HEK293 (cell line): Measurements from ENCODE around the gene GPR17.

ENCODE experiments used
- CTCF ChIA-PET: fragments of 350-600 bp; formaldehyde crosslinking; extraction: SDS; loops from one replicate; lab custom pipeline; 2021; ENCODE audit warnings: antibody characterized with exemption; lab: Yijun Ruan, JAX
- POLR2A ChIA-PET: fragments of 300-600 bp; formaldehyde crosslinking; extraction: SDS; loops from one replicate; lab custom pipeline; 2020; ENCODE audit warnings: antibody characterized with exemption, inconsistent platforms; lab: Yijun Ruan, JAX
- H3K27ac ChIP-seq: fragments of 200-500 bp; sonication (Bioruptor generic); 2 replicates; pipeline ENCODE4 v1.5.1; 2014; ENCODE audit warnings: low read depth, low read length, control low read depth, inconsistent platforms; ENCODE audit errors: extremely low read depth
- H3K36me3 ChIP-seq, 2 experiments: fragments of 200-500 bp in 1 of 2; sonication (Bioruptor generic) in 1 of 2; 1 replicate in 1 of 2; 2 replicates in 1 of 2; pipeline ENCODE4 v1.5.1; 2014 to 2017; ENCODE audit warnings: inconsistent platforms in 2 of 2, low read length in 2 of 2; ENCODE audit not compliant: control insufficient read depth in 2 of 2, insufficient read depth in 1 of 2
- H3K4me1 ChIP-seq: fragments of 200-500 bp; sonication (Bioruptor generic); 2 replicates; pipeline ENCODE4 v1.5.1; 2014; ENCODE audit warnings: mild to moderate bottlenecking, low read length, inconsistent platforms; ENCODE audit not compliant: control insufficient read depth, insufficient read depth
- H3K4me3 ChIP-seq: 2 replicates; pipeline ENCODE4 v1.5.1; 2011; ENCODE audit warnings: low read depth, mild to moderate bottlenecking, control low read depth, low read length, moderate library complexity
- H3K9me3 ChIP-seq: fragments of 200-500 bp; sonication (Bioruptor generic); 2 replicates; pipeline ENCODE4 v1.5.1; 2014; ENCODE audit warnings: low read depth, low read length, inconsistent platforms; ENCODE audit not compliant: control insufficient read depth, insufficient read depth
- KLF10 ChIP-seq: fragments of 450-650 bp; IDR thresholded peaks from 2 replicates; pipeline ENCODE4 v1.5.1; 2018; ENCODE audit warnings: missing biosample characterization, mild to moderate bottlenecking, missing genetic modification characterization
- MZF1 ChIP-seq: fragments of 450-650 bp; formaldehyde crosslinking; IDR thresholded peaks from 2 replicates; pipeline ENCODE4 v1.5.1; 2017; ENCODE audit warnings: missing biosample characterization, missing genetic modification characterization, borderline replicate concordance
- PRDM1 ChIP-seq: fragments of 450-650 bp; formaldehyde crosslinking; IDR thresholded peaks from 2 replicates; pipeline ENCODE4; 2016; ENCODE audit warnings: missing biosample characterization, missing genetic modification characterization
- REST ChIP-seq: fragments of 450-650 bp; formaldehyde crosslinking; IDR thresholded peaks from 2 replicates; pipeline ENCODE4 v1.5.1; 2016; ENCODE audit warnings: missing biosample characterization, missing genetic modification characterization
- SP2 ChIP-seq: fragments of 450-650 bp; formaldehyde crosslinking; IDR thresholded peaks from 2 replicates; pipeline ENCODE4 v1.5.1; 2016; ENCODE audit warnings: missing biosample characterization, missing genetic modification characterization
- ZFP69B ChIP-seq: fragments of 450-650 bp; formaldehyde crosslinking; IDR thresholded peaks from 2 replicates; pipeline ENCODE4 v1.5.1; 2016; ENCODE audit warnings: missing biosample characterization, missing genetic modification characterization
- ZNF140 ChIP-seq: fragments of 450-650 bp; formaldehyde crosslinking; IDR thresholded peaks from 2 replicates; pipeline ENCODE4 v1.5.1; 2016; ENCODE audit warnings: missing biosample characterization, missing genetic modification characterization
- ZNF239 ChIP-seq: fragments of 450-650 bp; formaldehyde crosslinking; IDR thresholded peaks from 2 replicates; pipeline ENCODE4 v1.5.1; 2016; ENCODE audit warnings: missing biosample characterization, missing genetic modification characterization
- ZNF404 ChIP-seq: fragments of 450-650 bp; formaldehyde crosslinking; IDR thresholded peaks from 2 replicates; pipeline ENCODE4 v1.5.1; 2017; ENCODE audit warnings: missing biosample characterization, missing genetic modification characterization
- ZNF449 ChIP-seq: fragments of 450-650 bp; formaldehyde crosslinking; IDR thresholded peaks from 2 replicates; pipeline ENCODE4 v1.5.1; 2017; ENCODE audit warnings: missing biosample characterization, mild to moderate bottlenecking, missing genetic modification characterization, moderate library complexity
- ZNF548 ChIP-seq: fragments of 450-650 bp; formaldehyde crosslinking; IDR thresholded peaks from 2 replicates; pipeline ENCODE4 v1.5.1; 2016; ENCODE audit warnings: missing biosample characterization, missing genetic modification characterization
- ZNF626 ChIP-seq: fragments of 450-650 bp; sonication (Bioruptor Pico); formaldehyde crosslinking; IDR thresholded peaks from 2 replicates; pipeline ENCODE4 v1.5.1; 2018; ENCODE audit warnings: missing biosample characterization, missing genetic modification characterization, inconsistent platforms
- ZNF660 ChIP-seq: fragments of 450-650 bp; IDR thresholded peaks from 2 replicates; pipeline ENCODE4 v1.5.1; 2018; ENCODE audit warnings: missing biosample characterization, mild to moderate bottlenecking, missing genetic modification characterization
- ZNF776 ChIP-seq: fragments of 450-650 bp; formaldehyde crosslinking; IDR thresholded peaks from 2 replicates; pipeline ENCODE4 v1.5.0; 2017; ENCODE audit warnings: missing biosample characterization, missing genetic modification characterization, borderline replicate concordance
- ZNF830 ChIP-seq: fragments of 450-650 bp; IDR thresholded peaks from 2 replicates; pipeline ENCODE4 v1.5.0; 2018; ENCODE audit warnings: missing biosample characterization, missing genetic modification characterization, low read depth, mild to moderate bottlenecking, moderate library complexity
- ZNF843 ChIP-seq: fragments of 450-650 bp; formaldehyde crosslinking; IDR thresholded peaks from 2 replicates; pipeline ENCODE4 v1.5.1; 2016; ENCODE audit warnings: missing biosample characterization, missing genetic modification characterization
- ZSCAN23 ChIP-seq: fragments of 450-650 bp; formaldehyde crosslinking; IDR thresholded peaks from 2 replicates; pipeline ENCODE4 v1.5.1; 2016; ENCODE audit warnings: missing biosample characterization, missing genetic modification characterization
- TF ChIP-seq, protein P1 (sequence below): sonication (generic); formaldehyde crosslinking; IDR thresholded peaks from 2 replicates; pipeline ENCODE4 v1.8.1; 2022; ENCODE audit warnings: mild to moderate bottlenecking, moderate library complexity, missing genetic modification reagents
- TF ChIP-seq, protein P2 (sequence below): fragments of 450-650 bp; formaldehyde crosslinking; IDR thresholded peaks from 2 replicates; pipeline ENCODE4 v1.5.1; 2017; ENCODE audit warnings: missing biosample characterization, missing genetic modification characterization
- TF ChIP-seq, protein P3 (sequence below): fragments of 450-650 bp; formaldehyde crosslinking; IDR thresholded peaks from 2 replicates; pipeline ENCODE4 v1.5.1; 2016; ENCODE audit warnings: missing biosample characterization, missing genetic modification characterization, borderline replicate concordance

GPR17 gene

DNA sequence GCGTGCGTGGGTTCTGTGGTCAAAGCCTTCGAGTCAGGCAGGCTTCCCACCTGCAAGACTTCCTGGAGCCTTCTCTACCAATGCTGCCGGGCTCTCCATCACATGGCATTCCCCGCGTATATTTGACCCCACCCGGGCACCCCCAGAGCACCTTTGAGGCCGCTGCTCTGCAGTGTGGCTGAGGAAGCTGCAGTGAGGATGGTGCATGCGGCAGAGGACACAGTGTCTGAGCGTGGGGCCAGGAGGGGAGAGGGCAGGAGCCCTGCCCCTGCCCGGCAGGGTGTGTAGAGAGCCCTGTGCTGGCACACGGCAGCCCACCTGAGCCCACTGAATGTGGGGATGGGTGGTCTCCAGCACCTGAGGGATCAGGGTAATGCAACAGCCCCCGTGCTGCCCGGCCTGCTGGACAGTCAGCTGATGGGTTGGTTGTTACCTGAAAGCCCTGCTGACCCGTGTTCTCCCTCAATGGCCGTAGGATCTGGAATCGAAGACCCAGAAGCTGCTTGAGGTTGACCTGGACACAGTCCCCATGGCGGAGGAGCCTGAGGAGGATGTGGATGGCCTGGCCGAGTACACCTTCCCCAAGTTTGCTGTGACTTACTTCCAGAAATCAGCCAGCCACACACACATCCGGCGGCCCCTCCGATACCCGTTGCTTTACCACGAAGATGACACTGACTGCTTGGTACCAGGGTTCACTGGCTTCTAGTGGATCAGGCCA is 36.8 kb upstream of the GPR17 start:
- Histone ChIP-seq H3K27ac (no peak overlapping the region), H3K4me1 (no peaks in the 10 kb centered on the region), H3K9me3 (peaks cover 3% of the 10 kb centered on the region; the same call in 1 of the 2 replicates), H3K4me3 (no peak overlapping the region), H3K36me3 (no peaks in the 10 kb centered on the region)
- TF ChIP-seq ZNF830 = no peak
- ChIA-PET POLR2A (no interaction called here), CTCF (interaction anchor here (1.8 to 2.2 kb wide), 2 partner anchors 18 to 41 kb away, joined by 6 to 13 read pairs; no protein-coding TSS in a partner anchor)

DNA sequence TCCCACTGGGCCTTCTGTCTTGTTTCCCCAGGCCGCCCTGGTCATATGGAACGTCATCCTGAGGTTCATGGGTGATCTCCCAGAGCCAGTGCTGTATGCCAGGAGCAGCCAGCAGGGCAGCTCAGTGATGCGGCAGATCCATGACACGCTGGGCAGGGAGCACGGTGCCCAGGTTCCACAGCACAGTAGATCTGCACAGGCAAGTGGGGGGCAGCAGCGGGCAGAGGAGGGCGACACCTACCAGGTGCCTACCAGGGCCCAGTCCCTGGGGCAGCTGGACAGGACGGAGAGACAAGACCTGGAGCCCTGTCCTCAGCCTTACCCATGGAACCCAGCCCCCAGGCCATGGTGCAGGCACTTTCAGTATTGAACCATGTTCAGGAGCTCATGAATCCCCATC is 36.1 kb upstream of the GPR17 start:
- TF ChIP-seq, protein P1, sequence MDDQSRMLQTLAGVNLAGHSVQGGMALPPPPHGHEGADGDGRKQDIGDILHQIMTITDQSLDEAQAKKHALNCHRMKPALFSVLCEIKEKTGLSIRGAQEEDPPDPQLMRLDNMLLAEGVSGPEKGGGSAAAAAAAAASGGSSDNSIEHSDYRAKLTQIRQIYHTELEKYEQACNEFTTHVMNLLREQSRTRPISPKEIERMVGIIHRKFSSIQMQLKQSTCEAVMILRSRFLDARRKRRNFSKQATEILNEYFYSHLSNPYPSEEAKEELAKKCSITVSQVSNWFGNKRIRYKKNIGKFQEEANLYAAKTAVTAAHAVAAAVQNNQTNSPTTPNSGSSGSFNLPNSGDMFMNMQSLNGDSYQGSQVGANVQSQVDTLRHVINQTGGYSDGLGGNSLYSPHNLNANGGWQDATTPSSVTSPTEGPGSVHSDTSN (CRISPR knock-in tag) = no peak
- TF ChIP-seq SP2 (tag by site-specific recombination) = no peak
- no peak for TF ChIP-seq ZNF404 (tag by site-specific recombination)
- TF ChIP-seq ZNF140 (tag by site-specific recombination) = no peak
- TF ChIP-seq ZNF548 (tag by site-specific recombination) = no peak
- TF ChIP-seq, protein P2, sequence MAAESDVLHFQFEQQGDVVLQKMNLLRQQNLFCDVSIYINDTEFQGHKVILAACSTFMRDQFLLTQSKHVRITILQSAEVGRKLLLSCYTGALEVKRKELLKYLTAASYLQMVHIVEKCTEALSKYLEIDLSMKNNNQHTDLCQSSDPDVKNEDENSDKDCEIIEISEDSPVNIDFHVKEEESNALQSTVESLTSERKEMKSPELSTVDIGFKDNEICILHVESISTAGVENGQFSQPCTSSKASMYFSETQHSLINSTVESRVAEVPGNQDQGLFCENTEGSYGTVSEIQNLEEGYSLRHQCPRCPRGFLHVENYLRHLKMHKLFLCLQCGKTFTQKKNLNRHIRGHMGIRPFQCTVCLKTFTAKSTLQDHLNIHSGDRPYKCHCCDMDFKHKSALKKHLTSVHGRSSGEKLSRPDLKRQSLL (tag by site-specific recombination) = no peak
- TF ChIP-seq ZSCAN23 (tag by site-specific recombination) = no peak
- no peak for TF ChIP-seq ZNF776 (tag by site-specific recombination)
- TF ChIP-seq ZNF449 (tag by site-specific recombination) = no peak
- no peak for TF ChIP-seq ZFP69B (tag by site-specific recombination)
- Histone ChIP-seq H3K9me3 (peaks cover 3% of the 10 kb centered on the region; the same call in 1 of the 2 replicates), H3K4me1 (no peaks in the 10 kb centered on the region), H3K27ac (no peak overlapping the region), H3K4me3 (no peak overlapping the region), H3K36me3 (no peaks in the 10 kb centered on the region)
- ChIA-PET POLR2A (no interaction called here), CTCF (interaction anchor here (1.8 to 2.2 kb wide), 2 partner anchors 19 to 40 kb away, joined by 6 to 13 read pairs; no protein-coding TSS in a partner anchor)

DNA sequence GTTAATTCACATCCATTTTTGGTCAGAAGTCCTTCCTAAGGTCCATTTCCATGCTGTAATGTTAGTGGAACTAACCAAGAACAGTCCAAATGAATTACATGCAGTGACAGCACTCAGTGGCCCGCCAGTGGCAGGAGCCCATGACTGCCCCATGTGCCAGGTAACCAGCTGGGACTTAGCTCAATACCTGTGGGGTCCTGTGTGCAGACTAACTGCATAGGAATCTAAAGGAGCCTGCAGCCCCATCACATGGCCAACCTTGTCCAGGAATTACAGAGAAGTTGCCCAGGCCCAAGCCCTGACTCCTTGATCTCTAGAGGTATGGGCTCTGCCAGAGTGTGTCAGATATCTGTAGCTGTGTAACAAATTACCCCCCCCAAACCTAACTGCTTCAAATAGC is 35.4 kb upstream of the GPR17 start:
- Histone ChIP-seq H3K27ac (no peak overlapping the region), H3K4me3 (no peak overlapping the region)
- CTCF ChIA-PET = interaction anchor here (1.8 to 2.2 kb wide), 2 partner anchors 19 to 39 kb away, joined by 6 to 13 read pairs; no protein-coding TSS in a partner anchor
- TF ChIP-seq MZF1 (tag by site-specific recombination) (no peak), KLF10 (tag by site-specific recombination) (no peak), REST (tag by site-specific recombination) (no peak), ZNF239 (no peak), ZNF843 (tag by site-specific recombination) (no peak), PRDM1 (tag by site-specific recombination) (no peak), ZNF660 (no peak), ZNF626 (tag by site-specific recombination) (no peak)
- TF ChIP-seq, protein P3, sequence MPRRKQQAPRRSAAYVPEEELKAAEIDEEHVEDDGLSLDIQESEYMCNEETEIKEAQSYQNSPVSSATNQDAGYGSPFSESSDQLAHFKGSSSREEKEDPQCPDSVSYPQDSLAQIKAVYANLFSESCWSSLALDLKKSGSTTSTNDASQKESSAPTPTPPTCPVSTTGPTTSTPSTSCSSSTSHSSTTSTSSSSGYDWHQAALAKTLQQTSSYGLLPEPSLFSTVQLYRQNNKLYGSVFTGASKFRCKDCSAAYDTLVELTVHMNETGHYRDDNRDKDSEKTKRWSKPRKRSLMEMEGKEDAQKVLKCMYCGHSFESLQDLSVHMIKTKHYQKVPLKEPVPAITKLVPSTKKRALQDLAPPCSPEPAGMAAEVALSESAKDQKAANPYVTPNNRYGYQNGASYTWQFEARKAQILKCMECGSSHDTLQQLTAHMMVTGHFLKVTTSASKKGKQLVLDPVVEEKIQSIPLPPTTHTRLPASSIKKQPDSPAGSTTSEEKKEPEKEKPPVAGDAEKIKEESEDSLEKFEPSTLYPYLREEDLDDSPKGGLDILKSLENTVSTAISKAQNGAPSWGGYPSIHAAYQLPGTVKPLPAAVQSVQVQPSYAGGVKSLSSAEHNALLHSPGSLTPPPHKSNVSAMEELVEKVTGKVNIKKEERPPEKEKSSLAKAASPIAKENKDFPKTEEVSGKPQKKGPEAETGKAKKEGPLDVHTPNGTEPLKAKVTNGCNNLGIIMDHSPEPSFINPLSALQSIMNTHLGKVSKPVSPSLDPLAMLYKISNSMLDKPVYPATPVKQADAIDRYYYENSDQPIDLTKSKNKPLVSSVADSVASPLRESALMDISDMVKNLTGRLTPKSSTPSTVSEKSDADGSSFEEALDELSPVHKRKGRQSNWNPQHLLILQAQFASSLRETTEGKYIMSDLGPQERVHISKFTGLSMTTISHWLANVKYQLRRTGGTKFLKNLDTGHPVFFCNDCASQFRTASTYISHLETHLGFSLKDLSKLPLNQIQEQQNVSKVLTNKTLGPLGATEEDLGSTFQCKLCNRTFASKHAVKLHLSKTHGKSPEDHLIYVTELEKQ (tag by site-specific recombination) = no peak

More for the DNA sequence above, 35.4 kb upstream of the GPR17 start:
- H3K9me3 ChIP-seq = peaks cover 3% of the 10 kb centered on the region; the same call in 1 of the 2 replicates
- POLR2A ChIA-PET = no interaction called here
- no peaks in the 10 kb centered on the region for H3K4me1 ChIP-seq
- H3K36me3 ChIP-seq = no peaks in the 10 kb centered on the region
